Stimulated activated CD4-positive, alpha-beta T cell treated with anti-CD3 and anti-CD28 coated beads, TNF-alpha, amount 100 ng/mL, for 24 hours (primary cell): ENCODE results near the gene ATP9A.
"Not testable (repeated sequence)": the region's sequence is repeated elsewhere in the genome, so short reads cannot be mapped to it uniquely, and the experiment has no call there.

Experiments used
- DNase-seq, 3 experiments: peaks; one replicate each; pipeline ENCODE4 v3.0.0-alpha.2; 2020; ENCODE audit warnings: low read depth in 3 of 3

The ATP9A gene

GRCh38 chr20:51757226-51757625 lies 11.0 kb downstream of the ATP9A start:
- DNase-seq: no peak

- no peak for DNase-seq
These were observed 11.5 kb downstream of the ATP9A start for GRCh38 chr20:51756653-51757052.

GRCh38 chr20:51753220-51753619 lies 15.0 kb downstream of the ATP9A start:
- not testable (repeated sequence) for DNase-seq

GRCh38 chr20:51752343-51752951 lies 15.7 kb downstream of the ATP9A start:
- no peak for DNase-seq

- DNase-seq: no peak
These were observed 17.3 kb downstream of the ATP9A start for GRCh38 chr20:51750770-51751388.

GRCh38 chr20:51750037-51750769 lies 18.0 kb downstream of the ATP9A start:
- peak; percentile 7 to 27 (median 14) for DNase-seq

- no peak for DNase-seq
These were observed 18.5 kb downstream of the ATP9A start for GRCh38 chr20:51749674-51750036.

GRCh38 chr20:51747182-51747911 lies 20.8 kb downstream of the ATP9A start:
- no peak for DNase-seq

GRCh38 chr20:51745804-51746203 lies 22.4 kb downstream of the ATP9A start:
- no peak for DNase-seq

GRCh38 chr20:51740838-51741237 lies 27.4 kb downstream of the ATP9A start:
- no peak for DNase-seq

GRCh38 chr20:51740308-51740707 lies 27.9 kb downstream of the ATP9A start:
- DNase-seq: not testable (repeated sequence)

- DNase-seq: no peak
These were observed 28.4 kb downstream of the ATP9A start for GRCh38 chr20:51739722-51740249.

GRCh38 chr20:51738877-51739447 lies 29.2 kb downstream of the ATP9A start:
- no peak for DNase-seq

- not testable (repeated sequence) for DNase-seq
These were observed 29.9 kb downstream of the ATP9A start for GRCh38 chr20:51738261-51738660.

GRCh38 chr20:51736947-51737346 lies 31.2 kb downstream of the ATP9A start:
- no peak for DNase-seq

GRCh38 chr20:51735728-51736600 lies 32.2 kb downstream of the ATP9A start:
- DNase-seq: no peak

GRCh38 chr20:51734876-51735720 lies 33.1 kb downstream of the ATP9A start:
- no peak for DNase-seq

GRCh38 chr20:51733070-51733469 lies 35.1 kb downstream of the ATP9A start:
- no peak for DNase-seq

- no peak for DNase-seq
These were observed 35.9 kb downstream of the ATP9A start for GRCh38 chr20:51732096-51732791.
